ENCODE data around the gene PPP5C.

GRCh38 chr19:46309056-46309455 lies 37.8 kb upstream of the PPP5C start:
- TF ChIP-seq CTCF (IDR thresholded peaks at IDR 0.05; ENCODE audit: borderline replicate concordance, extremely low read depth, low read length, poor library complexity, severe bottlenecking) = no peak
- TF ChIP-seq EZH2 (IDR thresholded peaks at IDR 0.05; ENCODE audit: borderline replicate concordance, low read depth, low read length, severe bottlenecking) = no peak
